Measurements from ENCODE around the gene TYROBP.
"Not testable (repeated sequence)": the region's sequence is repeated elsewhere in the genome, so short reads cannot be mapped to it uniquely, and the experiment has no call there.

- not testable (repeated sequence) for TF ChIP-seq SMC3 (IDR thresholded peaks at IDR 0.05; ENCODE audit: low read depth, low read length); CTCF (conservative IDR thresholded peaks at IDR 0.05; ENCODE audit: low read depth, low read length); MAFK (IDR thresholded peaks at IDR 0.05; ENCODE audit: low read depth, low read length); POLR2A (IDR thresholded peaks at IDR 0.05; ENCODE audit: low read depth, low read length); BHLHE40 (IDR thresholded peaks at IDR 0.05; ENCODE audit: low read depth, low read length); MAZ (IDR thresholded peaks at IDR 0.05; ENCODE audit: borderline replicate concordance, low read depth, low read length); RFX5 (IDR thresholded peaks at IDR 0.05; ENCODE audit: low read depth, low read length); MXI1 (IDR thresholded peaks at IDR 0.05; ENCODE audit: borderline replicate concordance, low read depth, low read length); NFE2L2 (IDR thresholded peaks at IDR 0.05; ENCODE audit: low read depth, low read length); RCOR1 (IDR thresholded peaks at IDR 0.05; ENCODE audit: insufficient replicate concordance, low read length); CEBPB (IDR thresholded peaks at IDR 0.05; ENCODE audit: low read depth, low read length); RAD21 (IDR thresholded peaks at IDR 0.05; ENCODE audit: low read length)
- TF ChIP-seq, protein P1, sequence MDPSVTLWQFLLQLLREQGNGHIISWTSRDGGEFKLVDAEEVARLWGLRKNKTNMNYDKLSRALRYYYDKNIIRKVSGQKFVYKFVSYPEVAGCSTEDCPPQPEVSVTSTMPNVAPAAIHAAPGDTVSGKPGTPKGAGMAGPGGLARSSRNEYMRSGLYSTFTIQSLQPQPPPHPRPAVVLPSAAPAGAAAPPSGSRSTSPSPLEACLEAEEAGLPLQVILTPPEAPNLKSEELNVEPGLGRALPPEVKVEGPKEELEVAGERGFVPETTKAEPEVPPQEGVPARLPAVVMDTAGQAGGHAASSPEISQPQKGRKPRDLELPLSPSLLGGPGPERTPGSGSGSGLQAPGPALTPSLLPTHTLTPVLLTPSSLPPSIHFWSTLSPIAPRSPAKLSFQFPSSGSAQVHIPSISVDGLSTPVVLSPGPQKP (IDR thresholded peaks at IDR 0.05; ENCODE audit: borderline replicate concordance, low read depth, low read length): not testable (repeated sequence)
- TF ChIP-seq, protein P2, sequence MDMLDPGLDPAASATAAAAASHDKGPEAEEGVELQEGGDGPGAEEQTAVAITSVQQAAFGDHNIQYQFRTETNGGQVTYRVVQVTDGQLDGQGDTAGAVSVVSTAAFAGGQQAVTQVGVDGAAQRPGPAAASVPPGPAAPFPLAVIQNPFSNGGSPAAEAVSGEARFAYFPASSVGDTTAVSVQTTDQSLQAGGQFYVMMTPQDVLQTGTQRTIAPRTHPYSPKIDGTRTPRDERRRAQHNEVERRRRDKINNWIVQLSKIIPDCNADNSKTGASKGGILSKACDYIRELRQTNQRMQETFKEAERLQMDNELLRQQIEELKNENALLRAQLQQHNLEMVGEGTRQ (IDR thresholded peaks at IDR 0.05; ENCODE audit: low read depth, low read length): not testable (repeated sequence)
These were observed 2.3 kb upstream of the TYROBP start for GRCh38 chr19:35910355-35910754.
